ENCODE results near the gene EXOC6.

EXOC6 gene

DNA sequence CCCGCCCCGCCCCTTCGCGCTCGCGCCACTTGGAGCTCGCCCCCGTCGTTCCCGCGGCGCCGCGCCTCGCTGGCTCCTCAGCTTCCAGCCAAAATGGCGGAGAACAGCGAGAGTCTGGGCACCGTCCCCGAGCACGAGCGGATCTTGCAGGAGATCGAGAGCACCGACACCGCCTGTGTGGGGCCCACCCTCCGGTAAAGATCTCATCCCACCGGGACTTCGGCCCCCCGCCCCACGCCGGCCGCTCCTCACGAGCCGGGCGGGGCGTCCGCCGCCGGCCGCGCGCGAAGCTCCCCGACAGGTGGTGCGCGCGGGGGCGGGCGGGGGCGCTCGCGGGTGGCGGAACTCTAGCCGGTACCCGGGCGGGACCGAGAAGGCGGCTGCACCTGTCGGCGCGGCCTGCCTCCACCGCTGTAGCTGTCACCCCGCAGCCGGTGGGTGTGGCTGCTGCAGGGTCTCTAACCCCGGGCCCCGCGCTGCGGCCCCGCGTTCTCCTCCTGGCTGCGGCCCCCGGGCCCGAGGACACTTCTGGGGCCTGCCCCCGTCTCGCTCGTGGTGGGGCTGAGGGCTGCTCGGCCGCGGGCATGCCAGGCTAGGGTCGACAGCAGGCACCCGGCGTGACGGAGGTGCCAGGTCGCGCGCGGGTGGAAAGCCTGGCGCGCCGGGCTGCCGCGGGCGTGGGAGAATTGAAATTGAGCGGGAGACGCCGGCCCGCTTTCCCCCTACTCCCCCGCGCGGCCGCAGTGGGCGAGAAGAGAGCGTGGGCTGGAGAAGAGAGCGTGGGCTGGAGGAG is at the start of gene EXOC6:
TSS of gene EXOC6 (plus strand) at position 80 of the 793 bp plus-strand sequence. CDS start at position 94, 14 bp downstream.
- DNase-seq: peak; percentile 89

DNA sequence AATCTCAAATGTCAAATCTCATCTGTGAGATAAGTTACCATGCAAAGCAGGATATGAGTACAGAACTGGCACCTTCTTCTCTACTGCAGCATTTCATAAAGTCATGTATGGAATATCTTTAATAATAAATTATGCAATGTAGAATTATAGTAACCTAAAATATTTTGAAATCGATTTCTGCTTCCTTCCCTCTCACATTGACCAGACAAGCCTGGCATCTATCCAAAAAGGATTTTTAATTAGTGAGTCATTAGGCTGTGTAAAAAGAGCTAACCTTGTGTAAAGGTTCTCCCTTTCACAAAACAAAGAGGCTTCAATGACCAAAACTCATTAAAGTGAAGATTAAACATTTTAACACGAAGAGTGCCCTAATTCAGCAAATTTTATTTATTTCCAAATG is 48.8 kb upstream of the EXOC6 start:
- DNase-seq: no peak

- DNase-seq: no peak
Measured at GRCh38 chr10:92800134-92800733, 48.1 kb upstream of the EXOC6 start.

DNA sequence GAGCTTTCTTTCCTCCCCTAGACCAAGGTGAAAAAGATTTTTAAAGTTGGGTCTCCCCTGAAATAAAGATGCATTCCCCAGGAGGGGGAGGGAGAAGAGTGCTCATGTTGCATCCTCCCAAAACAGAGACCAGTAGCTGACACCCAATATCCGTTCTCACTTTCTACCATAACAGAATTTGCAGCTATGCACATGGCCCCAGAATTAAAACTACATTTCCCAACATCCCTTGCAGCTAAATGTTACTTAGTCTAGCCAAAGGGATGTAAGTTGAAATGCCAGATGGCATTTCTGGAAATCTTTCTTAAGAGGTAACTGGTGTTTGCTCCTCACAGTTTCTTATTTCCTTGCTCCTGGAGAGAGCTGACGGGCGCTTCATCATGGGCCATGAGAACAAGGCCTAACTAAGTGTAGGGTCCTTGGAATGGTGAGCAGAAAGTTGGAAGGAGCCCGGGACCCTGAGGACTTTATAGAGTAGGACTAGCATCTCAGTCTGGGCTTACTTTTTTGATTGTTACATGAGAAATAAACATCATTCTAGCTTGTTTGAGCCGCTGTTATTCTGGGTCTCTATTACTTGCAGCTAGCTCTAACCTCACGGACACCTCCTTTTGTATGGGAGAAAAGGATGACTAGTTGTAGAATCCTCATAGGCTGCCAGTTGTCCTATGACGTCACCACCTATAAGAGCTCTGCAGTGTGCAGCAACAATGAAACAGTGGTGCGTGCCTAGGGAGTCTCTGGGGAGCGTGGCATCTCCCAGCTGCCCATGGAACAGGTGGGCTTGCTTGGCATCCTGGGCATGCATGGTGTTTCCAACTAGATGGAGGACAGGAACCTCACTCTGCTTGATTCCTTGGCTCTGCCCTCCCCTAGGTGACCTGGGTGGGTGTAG is 46.1 kb upstream of the EXOC6 start:
- DNase-seq: no peak

DNA sequence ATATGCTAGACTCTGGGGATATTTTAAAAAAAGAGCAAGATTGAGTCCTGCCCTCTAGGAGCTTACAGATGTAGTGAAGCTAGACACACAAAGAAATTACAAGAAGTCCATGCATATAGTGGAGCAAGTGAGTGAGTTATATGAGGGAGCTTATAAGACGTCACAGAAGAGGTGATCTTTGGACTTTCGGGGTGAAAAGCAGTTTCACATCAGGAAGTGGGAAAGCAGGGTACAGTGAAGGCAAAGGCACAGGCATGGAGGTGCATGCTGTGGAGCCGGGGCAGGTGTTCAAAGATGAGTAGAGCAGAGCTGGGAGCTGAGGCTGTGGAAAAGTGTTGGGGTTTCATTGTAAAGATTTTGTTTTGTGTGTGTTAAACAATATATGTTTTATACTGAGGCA is 38.5 kb upstream of the EXOC6 start:
- DNase-seq: no peak

DNA sequence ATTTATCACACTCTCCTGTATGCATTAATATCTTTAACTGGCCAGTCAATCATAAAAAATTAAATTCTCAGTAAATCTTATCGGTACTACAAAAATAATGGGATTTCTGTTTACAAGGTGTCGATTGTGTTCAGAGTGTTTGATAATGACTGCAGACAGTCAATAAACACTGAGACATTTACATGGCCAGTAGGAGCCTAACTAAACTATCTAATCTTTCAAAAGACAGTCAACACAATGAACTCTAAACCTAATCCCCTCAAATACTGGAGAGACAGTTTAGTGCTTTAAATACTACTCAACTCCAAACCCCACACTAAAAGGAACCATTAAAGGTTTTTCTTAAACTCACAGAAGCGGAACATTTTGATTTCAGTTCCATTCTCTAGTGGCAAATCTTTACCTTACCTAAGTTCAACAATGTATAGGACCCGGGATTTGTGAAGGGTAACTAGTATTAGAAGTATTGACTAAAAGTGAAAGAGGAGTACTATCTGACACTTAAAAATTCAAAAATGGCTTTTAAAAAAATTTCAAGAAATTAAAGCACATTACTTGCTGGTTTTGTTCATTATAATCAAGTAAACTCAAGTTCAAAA is 37.3 kb upstream of the EXOC6 start:
- DNase-seq: no peak

DNA sequence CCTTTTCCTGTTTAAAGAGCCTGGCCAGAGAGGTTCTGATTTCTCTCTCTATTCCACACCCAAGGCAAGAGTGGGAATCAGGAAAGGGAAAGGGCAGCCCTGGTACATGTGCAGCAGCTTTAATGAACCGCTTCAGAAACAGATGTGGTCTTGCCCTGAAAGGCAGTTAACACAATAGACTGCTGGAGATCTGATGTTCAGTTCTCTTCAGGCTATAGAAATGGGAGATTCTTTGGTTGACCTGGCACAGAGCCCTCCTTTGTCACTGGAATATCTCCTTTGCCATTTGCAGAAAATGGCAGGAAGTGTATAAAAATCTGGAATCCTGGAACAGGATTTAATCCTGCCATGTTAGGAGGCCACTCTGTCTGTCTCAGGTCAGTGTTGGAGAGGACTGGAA is 36.3 kb upstream of the EXOC6 start:
- no peak for DNase-seq

GRCh38 chr10:92813979-92814378 is 34.3 kb upstream of the EXOC6 start:
- DNase-seq: no peak

DNA sequence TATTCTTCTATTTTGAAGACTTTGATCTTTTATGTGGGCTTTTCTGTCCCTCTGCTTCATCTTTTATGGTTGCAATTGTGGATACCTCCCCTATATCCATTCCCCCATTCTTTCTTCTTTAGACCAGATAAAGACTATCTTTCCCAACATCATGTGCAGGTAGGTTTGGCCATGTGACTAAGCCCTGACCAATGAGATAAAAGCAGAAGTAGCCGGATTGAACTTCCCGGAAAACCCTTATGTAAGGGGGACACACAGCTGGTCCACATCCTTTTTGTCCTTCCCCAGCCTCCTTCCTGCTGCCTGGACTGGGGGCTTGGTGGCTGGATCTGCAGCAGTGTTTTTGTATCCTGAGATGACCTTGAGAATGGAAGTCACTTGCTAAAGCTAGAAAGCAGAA is 33.5 kb upstream of the EXOC6 start:
- no peak for DNase-seq

DNA sequence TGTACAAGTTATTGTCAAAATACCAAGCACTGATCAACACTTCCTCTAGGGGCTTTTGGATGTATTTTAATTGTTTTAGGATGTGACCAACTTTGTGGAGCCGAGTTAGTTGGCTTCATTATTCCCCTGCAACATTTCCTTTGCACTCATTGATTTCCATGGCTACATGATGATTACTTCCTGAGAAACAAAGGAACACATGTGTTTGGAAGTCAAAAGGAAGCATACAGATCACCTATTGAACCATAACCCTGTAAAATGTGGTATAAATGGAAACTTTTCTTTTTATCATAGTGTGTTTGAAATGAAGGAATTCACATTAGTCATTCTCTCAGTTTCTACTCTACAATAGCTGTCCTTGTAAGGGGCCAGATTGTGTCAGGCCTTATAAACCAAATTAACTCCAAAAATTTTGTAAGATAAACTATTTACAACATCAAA is 32.2 kb upstream of the EXOC6 start:
- no peak for DNase-seq

GRCh38 chr10:92822060-92822634 is 26.2 kb upstream of the EXOC6 start:
- peak; percentile 17 for DNase-seq

DNA sequence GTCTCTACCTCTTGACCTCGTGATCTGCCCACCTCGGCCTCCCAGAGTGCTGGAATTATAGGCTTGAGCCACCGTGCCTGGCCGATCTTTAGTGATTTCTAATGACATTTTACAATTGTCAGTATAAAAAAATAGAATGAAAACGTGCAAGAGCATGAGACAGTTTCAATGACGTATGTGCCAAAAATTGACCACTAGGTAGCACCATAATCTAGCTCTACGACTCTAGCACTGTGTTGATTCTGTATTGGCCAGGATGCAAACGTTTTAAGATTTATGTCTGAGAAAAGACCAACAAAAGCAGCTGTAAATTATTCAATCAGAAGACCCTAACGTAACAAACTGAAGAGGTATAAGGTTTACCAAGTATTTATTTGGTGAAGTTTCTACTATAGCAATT is 25.4 kb upstream of the EXOC6 start:
- no peak for DNase-seq

- DNase-seq: no peak
Measured at GRCh38 chr10:92826061-92826460, 22.3 kb upstream of the EXOC6 start.

DNA sequence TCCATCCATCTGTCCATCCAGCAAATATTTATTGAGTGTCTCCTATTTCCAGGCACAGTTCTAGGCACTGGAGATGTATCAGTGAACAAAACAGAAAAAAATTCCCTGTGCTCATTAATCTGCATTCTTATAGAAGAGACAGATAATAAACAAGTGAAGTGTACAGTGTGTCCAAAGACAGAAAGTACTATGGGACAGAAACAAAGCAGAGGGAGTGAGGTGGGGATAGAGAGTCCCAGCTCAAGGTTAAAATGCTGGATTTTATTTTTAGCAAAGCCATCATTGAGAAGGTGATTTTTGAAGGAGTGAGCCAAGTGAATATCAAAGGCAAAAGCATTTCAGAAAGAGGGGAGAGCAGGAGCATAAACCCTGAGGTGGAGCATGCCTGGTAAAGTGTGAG is 21.8 kb upstream of the EXOC6 start:
- no peak for DNase-seq

DNA sequence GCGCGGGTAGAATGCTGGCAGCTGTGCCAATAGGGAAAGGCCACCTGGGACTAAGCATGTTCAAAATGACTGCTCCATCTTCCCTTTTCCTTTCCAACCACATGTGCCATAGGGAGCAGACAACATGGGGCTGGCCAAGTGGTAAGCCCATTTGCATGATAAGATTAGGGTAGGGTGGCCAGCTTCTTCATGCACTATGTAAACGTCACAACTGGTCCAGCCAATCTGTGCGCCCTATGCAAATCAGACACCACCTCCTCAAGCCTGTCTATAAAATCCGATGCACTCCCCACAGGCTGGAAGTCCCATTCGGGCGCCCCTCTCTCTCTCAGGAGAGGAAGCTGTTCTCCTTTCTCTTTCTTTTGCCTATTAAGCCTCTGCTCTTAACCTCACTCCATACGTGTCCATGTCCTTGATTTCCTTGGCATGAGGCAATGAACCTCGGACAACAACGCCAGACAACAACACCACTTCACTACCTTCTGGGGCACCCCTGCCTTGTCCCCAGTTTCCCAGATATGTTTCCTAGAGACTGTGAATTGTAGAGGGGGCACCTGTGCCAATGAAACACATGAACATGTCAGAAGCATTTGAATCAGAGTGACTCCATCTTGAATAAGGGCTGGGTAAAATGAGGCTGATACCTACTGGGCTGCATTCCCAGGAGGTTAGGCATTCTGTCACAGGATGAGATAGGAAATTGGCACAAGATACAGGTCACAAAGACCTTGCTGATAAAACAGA is 19.1 kb upstream of the EXOC6 start:
- DNase-seq: no peak

GRCh38 chr10:92829786-92830377 is 18.4 kb upstream of the EXOC6 start:
- no peak for DNase-seq

- DNase-seq: peak; percentile 34
Measured at GRCh38 chr10:92830478-92831389, 17.6 kb upstream of the EXOC6 start.

GRCh38 chr10:92832121-92832520 is 16.2 kb upstream of the EXOC6 start:
- DNase-seq: no peak

DNA sequence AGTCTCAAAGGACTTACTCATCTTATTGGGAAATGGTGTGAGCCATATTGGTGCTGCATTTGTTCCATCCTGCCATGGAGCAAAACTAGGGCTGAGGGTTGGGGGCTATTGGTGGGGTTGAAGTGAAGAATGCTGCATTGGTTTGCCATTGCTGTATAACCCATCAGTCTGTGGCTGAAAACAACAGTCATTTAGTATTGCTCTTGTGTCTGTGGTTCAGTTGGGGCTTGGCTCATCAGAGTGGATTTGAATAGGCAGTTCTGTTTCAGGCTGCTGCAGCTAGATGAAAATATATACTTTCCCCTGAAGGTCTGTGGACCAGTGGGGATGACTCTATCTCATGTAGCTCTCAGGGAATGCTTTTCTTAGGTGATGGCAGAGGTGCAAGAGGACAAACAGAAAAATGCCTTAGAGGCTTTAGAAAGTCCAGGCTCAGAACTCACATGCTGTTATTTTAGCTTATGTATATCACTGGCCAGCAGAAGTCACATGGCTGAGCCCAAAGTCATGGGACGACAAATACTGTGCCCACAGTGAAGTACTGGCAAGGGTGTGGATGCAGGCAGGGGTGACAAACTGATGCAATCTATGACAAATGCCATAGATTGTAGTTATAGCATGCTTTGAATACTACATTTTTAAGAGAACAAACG is 15.2 kb upstream of the EXOC6 start:
- DNase-seq: peak; percentile 41

- DNase-seq: no peak
Measured at GRCh38 chr10:92834331-92834730, 14.0 kb upstream of the EXOC6 start.
